GM12878 (cell line): ENCODE measurements around the gene DNASE2.

ENCODE experiments used
- CEBPZ ChIP-seq: fragments of 150-350 bp; IDR thresholded peaks from 2 replicates; pipeline ENCODE4 v1.6.1; 2016; ENCODE audit warnings: low read depth, low read length
- CHD4 ChIP-seq: fragments of 200-600 bp; sonication (generic); IDR thresholded peaks from 2 replicates; pipeline ENCODE4 v1.6.1; 2016; ENCODE audit warnings: mild to moderate bottlenecking
- CREB1 ChIP-seq: IDR thresholded peaks from 2 replicates; pipeline ENCODE4 v1.6.1; 2012; ENCODE audit warnings: low read depth, mild to moderate bottlenecking, inconsistent platforms
- ELK1 ChIP-seq: IDR thresholded peaks from 2 replicates; pipeline ENCODE4 v1.6.1; 2012; ENCODE audit warnings: low read depth, low read length, improper control_type of control experiment
- EP300 ChIP-seq, 2 experiments: fragments of 150-350 bp in 1 of 2; IDR thresholded peaks; 2 replicates each; pipeline ENCODE4 v1.6.1; 2011 to 2012; ENCODE audit warnings: low read depth in 2 of 2, low read length in 2 of 2, borderline replicate concordance in 1 of 2, improper control_type of control experiment in 1 of 2, inconsistent platforms in 1 of 2; ENCODE audit not compliant: control insufficient read depth in 1 of 2
- EZH2 ChIP-seq: IDR thresholded peaks from 2 replicates; pipeline ENCODE4 v1.6.1; 2012; ENCODE audit warnings: low read depth, mild to moderate bottlenecking, control low read depth, inconsistent platforms, low read length, borderline replicate concordance; ENCODE audit not compliant: control insufficient read depth
- GATAD2B ChIP-seq: fragments of 450-650 bp; conservative IDR thresholded peaks from 2 replicates; pipeline ENCODE4 v1.6.1; 2017; ENCODE audit warnings: low read depth, mild to moderate bottlenecking, moderate library complexity
- HCFC1 ChIP-seq: fragments of 150-350 bp; IDR thresholded peaks from 2 replicates; pipeline ENCODE4 v1.6.1; 2014; ENCODE audit warnings: low read length
- PAX8 ChIP-seq: fragments of 450-650 bp; IDR thresholded peaks from 2 replicates; pipeline ENCODE4 v1.6.1; 2017; ENCODE audit warnings: mild to moderate bottlenecking, moderate library complexity
- POLR2A ChIP-seq: IDR thresholded peaks from 2 replicates; pipeline ENCODE4 v1.6.1; 2011; ENCODE audit warnings: low read depth, mild to moderate bottlenecking, low read length
- POLR2AphosphoS5 ChIP-seq: IDR thresholded peaks from 2 replicates; pipeline ENCODE4 v1.6.1; 2011; ENCODE audit warnings: mild to moderate bottlenecking, low read length, inconsistent platforms
- RELA ChIP-seq: fragments of 450-650 bp; IDR thresholded peaks from 2 replicates; pipeline ENCODE4 v1.8.0; 2014; ENCODE audit warnings: borderline replicate concordance; ENCODE audit not compliant: partially characterized antibody
- TF ChIP-seq, protein P1 (sequence below), 3 experiments: IDR thresholded peaks in 2 of 3; conservative IDR thresholded peaks in 1 of 3; 2 replicates each; pipeline ENCODE4 v1.5.1; 2011; ENCODE audit warnings: low read depth in 3 of 3, low read length in 3 of 3, mild to moderate bottlenecking in 3 of 3, control low read depth in 2 of 3, moderate library complexity in 2 of 3, inconsistent platforms in 1 of 3, mixed read lengths in 1 of 3; ENCODE audit not compliant: control insufficient read depth in 2 of 3, insufficient read depth in 1 of 3; ENCODE audit errors: extremely low read depth in 1 of 3

- TF ChIP-seq, protein P1, sequence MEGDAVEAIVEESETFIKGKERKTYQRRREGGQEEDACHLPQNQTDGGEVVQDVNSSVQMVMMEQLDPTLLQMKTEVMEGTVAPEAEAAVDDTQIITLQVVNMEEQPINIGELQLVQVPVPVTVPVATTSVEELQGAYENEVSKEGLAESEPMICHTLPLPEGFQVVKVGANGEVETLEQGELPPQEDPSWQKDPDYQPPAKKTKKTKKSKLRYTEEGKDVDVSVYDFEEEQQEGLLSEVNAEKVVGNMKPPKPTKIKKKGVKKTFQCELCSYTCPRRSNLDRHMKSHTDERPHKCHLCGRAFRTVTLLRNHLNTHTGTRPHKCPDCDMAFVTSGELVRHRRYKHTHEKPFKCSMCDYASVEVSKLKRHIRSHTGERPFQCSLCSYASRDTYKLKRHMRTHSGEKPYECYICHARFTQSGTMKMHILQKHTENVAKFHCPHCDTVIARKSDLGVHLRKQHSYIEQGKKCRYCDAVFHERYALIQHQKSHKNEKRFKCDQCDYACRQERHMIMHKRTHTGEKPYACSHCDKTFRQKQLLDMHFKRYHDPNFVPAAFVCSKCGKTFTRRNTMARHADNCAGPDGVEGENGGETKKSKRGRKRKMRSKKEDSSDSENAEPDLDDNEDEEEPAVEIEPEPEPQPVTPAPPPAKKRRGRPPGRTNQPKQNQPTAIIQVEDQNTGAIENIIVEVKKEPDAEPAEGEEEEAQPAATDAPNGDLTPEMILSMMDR (IDR thresholded peaks at IDR 0.05 in 2 of 3, conservative IDR thresholded peaks at IDR 0.05 in 1 of 3; ENCODE audit: control insufficient read depth in 2 of 3, extremely low read depth in 1 of 3, insufficient read depth in 1 of 3, low read depth in 3 of 3, low read length in 3 of 3): no peak
- TF ChIP-seq CEBPZ (no peak), ELK1 (no peak), RELA (no peak), PAX8 (no peak), POLR2AphosphoS5 (no peak), EZH2 (no peak), EP300 (IDR thresholded peaks at IDR 0.05; ENCODE audit: borderline replicate concordance in 1 of 2, control insufficient read depth in 1 of 2, low read depth in 2 of 2, low read length in 2 of 2) (no peak), CREB1 (no peak), HCFC1 (no peak), CHD4 (no peak), GATAD2B (no peak), POLR2A (no peak)
These were observed 48.9 kb upstream of the DNASE2 start for GRCh38 chr19:12930002-12930645.
